GM18502 (cell line): ENCODE data around the gene MYADM.

Experiments
- ATAC-seq: cut with Tn5 transposase; IDR thresholded peaks from one replicate; pipeline ENCODE4 v1.9.1; 2021; ENCODE audit warnings: mild to moderate bottlenecking; ENCODE audit not compliant: unreplicated experiment, poor library complexity

Gene MYADM

DNA sequence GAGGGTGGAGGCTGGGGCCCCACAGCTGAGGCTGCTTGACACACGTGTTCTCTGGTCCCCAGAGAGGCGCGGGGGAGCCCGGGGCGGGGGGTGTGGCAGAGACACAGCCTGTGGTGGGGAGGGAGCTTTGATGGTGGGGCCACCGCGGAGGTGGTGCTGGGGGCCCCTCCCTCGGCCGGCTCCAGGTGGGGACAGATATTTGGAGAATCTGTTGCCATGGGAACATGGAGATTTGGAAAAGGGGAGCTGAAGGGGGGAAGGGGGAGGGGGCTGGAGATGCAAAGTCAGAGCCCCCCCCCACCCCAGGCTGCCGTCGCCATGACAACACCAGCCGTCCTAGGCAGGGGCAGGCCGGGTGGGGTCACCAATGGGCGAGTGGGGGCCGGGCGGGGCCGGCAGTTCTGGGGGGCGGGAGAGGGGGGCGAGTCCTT is 15.6 kb downstream of the MYADM start:
- no peak for ATAC-seq

DNA sequence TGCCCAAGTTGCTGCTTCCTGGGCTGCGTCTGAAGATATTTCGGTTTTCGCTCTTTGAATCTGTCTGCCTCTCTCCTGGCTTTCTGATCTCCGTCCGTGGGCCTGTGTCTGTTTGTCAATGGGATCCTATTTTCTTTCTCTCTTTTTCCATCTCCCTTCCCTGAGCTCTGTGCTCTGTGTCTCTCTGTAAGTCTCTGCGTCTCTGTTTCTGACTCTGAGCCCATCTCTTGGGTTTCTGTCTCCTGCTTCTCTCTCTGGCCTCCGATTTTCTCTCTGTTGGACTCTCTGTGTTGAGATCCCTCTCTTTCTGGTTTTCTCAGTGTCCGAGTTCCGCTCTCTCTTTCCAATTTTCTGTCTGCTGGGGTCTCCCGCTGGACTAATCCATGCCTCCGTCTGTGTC is 16.1 kb downstream of the MYADM start:
- no peak for ATAC-seq

DNA sequence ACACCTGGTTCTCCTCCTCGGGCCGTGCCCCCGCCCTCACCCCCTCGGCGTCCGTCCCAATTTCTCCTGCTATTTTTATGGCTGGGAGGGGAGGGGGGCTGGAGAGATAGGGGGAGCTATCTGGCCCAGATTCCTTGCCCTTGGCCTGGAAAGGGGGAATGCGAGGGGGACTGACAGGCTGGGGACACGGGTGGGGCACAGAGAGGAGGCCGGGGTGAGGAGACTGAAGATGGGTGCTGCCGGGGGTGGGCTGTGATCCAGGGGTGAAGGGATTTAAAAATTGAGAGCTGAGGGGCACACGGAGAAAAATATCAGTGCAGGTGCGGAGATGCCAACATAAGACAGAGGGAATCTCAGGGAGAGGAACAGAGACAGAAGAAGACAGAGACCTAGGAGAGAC is 16.6 kb downstream of the MYADM start:
- no peak for ATAC-seq

DNA sequence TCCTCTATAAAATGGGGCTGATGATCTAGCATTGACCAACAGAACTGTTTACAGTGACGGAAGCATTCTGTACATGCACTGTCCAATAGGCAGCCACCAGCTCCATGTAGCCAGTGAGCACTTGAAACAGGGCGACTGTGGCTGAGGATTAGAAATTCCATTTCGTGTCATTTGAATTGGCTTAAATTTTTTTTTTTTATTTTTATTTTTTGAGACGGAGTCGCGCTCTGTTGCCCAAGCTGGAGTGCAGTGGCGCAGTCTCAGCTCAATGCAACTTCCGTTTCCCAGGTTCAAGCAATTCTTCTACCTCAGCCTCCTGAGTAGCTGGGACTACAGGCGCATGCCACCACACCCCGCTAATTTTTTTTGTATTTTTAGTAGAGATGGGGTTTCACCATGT is 17.4 kb downstream of the MYADM start:
- no peak for ATAC-seq

DNA sequence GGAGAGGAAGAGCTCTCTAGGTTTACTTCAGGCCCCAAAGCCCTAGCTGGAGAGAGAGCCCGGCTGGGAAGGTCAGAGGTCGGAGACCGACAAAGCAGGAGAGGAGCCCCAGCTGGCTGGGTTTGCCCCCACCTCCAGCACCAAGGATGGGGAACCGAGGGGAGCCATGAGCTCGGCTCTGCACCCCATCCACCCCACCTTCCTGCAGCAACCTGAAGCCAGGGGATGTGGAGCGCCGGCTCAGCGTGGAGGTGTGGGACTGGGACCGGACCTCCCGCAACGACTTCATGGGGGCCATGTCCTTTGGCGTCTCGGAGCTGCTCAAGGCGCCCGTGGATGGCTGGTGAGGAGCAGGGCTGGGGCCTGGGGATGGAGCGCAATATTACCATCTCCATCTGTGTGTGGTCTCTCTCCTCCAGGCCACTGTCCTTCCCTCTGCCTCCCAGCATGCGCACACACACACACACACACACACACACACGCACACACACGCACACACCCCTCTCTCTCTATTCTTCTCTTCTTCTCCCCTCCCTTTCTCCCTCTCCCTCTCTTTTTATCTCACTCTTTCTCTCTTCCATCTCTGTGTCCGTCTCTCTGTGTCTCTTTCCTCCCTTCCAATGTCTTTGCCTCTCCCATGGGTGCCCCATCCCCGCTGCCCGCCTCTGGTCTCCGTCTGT is 24.8 kb downstream of the MYADM start:
- no peak for ATAC-seq

DNA sequence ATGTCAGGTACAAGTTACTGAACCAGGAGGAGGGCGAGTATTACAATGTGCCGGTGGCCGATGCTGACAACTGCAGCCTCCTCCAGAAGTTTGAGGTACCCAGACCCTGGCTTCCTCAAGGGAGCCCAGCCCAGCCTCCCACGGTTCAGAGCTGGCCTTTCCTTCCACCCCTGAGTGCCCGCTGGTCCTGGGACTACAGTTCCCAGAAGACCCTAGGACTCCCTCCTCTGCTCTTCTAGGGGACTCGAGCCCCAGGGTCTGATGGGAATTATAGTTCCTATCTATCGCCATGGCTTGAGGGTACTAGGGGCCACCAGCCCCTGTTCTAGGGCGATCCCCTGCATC is 25.3 kb downstream of the MYADM start:
- no peak for ATAC-seq

DNA sequence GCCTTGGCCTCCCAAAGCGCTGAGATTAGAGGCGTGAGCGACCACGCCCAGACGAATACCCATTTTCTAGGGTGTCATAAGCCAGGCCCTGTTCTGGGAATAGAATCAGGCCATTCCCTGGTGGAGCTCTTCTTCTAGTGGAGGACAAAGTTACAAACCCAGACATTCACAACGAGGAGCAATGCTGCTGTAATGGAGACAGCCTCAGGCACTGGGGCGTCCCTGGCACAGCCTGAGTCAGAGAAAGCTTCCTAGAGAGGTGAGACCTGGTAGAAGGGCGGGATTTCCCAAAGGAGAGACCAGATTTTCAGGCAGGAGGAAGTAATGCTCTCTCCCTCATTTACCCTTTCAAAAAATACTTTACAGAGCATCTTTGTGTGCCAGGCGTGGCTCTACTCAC is 27.0 kb downstream of the MYADM start:
- ATAC-seq, result no peak

DNA sequence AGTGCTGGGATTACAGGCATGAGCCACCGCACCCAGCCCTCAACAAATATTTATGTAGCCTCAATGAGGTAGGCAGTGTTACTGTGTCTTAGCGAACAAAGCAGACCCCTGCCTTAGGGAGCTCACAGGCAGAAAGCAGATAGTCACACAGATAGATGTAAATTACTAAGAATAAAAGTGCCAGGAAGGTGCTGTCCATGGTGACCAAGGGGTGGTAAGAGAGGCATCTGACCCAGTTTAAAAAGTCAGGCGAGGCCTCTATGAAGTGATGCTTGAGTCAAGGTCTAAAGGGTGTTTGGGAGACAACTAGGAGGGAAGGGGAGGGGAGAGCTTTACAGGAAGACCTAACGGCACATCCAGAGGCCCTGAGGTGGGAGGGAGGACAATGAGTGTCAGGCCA is 29.0 kb downstream of the MYADM start:
- no peak for ATAC-seq

DNA sequence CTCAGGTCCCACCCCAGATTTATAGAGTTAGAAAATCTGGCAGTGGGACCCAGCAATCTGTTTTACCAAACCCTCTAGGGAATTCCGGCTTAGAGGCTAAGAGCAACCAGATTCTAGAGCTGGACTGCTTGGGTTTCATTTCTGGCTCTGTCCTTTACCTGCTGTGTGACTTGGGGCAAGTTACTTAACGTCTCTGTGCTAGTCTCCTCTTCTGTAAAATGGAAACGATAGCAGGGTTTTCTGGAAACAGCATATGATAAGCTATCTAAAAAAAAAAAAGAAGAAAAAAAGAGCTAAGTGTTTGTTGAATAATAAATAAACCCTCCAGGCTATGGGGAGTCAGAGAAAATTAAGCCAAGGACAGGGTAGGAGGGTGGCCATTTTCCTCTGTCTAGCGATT is 29.8 kb downstream of the MYADM start:
- ATAC-seq, result no peak

DNA sequence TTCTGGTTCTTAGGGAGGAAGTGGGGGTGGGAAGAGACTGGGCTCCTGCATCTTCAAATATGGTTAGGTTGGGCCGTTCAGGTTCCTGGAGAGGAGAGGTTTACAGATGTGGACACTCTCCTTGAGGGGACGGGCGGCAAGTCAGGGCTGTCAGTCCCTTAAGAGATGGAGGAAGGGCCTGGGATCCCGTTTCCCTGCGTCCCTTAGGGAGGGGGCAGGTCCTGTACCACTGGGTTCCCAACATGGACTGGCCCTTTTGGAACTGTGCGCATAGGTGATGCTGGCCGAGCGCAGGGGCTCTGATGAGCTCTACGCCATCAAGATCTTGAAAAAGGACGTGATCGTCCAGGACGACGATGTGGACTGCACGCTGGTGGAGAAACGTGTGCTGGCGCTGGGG is 30.5 kb downstream of the MYADM start:
- ATAC-seq, result no peak

DNA sequence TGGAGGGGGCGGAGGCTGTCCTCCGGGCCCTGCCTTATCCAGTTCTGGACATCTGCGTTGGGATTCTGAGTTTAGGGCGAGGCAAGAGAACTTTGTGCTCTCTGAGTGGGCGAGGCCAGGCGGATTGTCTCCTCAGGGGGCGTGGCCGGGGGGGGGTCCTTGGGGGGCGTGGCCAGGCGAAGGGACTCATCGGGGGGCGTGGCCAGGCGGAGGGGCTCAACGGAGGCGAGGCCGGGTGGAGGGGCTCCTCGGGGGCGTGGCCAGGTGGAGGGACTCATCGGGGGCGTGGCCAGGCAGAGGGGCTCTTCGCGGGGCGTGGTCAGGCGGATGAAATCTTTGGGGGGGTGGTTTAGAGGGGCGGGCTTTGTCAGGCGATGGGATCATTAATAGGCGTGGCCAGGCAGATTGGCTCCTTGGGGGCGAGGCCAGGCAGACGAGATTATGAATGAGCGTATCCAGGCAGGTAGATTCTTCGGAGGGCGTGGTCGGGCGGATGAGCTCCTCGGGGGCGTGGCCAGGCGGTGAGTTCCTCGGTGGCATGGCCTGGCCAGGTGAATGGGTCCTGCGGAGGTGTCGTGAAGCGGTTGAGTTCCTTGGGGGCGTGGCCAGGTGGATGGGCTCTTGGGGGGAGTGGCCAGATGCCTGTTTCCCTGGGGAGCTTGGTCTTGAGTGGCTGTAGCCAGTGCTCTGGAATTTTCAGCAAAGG is 31.1 kb downstream of the MYADM start:
- ATAC-seq, result no peak

DNA sequence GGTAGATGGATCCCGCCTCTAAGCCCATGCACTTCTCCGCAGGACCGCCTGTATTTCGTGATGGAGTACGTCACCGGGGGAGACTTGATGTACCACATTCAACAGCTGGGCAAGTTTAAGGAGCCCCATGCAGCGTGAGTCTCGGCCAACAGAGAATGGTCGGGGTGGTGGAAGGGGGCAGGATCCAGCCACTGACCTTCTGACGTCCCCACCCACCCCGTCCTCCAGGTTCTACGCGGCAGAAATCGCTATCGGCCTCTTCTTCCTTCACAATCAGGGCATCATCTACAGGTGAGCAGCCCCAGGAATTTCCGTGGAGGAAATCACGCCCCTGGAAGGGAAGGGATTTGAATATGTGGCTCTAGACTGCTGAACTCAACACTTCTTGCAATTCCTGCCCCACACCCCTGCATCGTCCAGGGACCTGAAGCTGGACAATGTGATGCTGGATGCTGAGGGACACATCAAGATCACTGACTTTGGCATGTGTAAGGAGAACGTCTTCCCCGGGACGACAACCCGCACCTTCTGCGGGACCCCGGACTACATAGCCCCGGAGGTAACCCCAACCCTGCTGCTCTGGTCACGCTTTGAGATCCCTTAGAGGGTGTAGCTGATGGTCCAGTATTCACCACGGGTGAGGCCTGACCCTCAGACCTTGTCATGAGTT is 32.6 kb downstream of the MYADM start:
- ATAC-seq, result no peak

DNA sequence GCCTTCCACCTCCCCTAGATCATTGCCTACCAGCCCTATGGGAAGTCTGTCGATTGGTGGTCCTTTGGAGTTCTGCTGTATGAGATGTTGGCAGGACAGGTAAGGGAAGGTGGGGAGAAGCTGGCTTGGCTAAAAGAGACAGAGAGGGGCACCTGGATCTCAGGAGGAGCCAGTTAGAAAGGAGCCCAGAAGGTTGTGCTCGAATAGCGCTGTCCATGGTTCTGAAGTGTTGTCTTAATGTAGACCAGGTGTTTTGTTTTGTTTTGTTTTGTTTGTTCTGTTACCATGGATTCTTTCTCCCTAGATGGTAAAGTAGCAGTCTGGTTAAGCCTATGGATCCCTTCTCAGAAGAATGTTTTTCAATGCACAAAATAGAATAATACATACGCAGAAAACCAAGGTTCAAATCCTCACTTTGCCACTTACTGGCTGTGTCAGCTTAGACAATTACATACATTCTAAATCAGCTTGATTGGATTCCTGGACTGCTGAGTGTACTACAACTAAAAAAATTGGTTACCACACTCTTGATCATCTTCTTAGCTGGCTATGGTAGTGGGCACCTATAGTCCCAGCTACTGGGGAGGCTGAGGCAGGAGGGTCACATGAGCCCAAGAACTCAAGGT is 35.5 kb downstream of the MYADM start:
- ATAC-seq, result no peak

DNA sequence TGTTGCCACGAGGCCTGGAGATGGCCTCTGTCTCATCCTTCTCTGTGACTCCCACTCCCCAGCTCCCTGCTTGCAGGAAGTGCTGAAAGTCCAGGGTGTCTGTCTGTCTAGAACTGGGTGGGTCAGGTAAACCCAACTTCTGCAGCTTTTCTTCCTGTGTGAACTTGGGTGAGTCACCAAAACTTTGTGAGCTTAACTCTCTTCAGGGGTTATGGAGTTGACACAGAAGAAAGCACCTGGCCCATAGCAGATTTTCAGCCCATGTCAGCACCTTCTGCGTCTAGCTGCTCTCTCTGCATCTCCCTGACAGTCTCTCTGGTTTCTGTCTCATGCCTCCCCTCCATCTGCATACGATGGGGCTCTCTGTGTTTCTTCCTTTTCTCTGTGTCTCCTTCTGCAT is 37.2 kb downstream of the MYADM start:
- ATAC-seq, result no peak

DNA sequence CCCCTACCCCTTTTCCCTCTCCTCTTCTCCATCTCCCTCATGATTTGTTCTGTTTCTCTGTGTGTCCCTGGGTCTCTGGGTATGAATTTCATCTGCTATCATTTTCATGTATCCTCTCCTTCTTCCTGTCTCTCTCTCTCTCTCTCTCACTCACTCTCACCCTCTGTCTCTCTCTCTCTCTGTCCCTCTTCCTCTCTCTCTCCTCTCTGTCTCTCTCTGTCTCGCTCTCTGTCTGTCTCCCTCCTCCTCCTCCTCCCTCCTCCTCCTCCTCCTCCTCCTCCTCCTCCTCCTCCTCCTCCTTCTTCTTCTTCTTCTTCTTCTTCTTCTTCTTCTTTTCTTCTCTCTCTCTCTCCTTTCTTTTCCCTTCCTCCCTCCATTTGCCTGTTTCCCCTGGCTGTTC is 38.1 kb downstream of the MYADM start:
- no peak for ATAC-seq

DNA sequence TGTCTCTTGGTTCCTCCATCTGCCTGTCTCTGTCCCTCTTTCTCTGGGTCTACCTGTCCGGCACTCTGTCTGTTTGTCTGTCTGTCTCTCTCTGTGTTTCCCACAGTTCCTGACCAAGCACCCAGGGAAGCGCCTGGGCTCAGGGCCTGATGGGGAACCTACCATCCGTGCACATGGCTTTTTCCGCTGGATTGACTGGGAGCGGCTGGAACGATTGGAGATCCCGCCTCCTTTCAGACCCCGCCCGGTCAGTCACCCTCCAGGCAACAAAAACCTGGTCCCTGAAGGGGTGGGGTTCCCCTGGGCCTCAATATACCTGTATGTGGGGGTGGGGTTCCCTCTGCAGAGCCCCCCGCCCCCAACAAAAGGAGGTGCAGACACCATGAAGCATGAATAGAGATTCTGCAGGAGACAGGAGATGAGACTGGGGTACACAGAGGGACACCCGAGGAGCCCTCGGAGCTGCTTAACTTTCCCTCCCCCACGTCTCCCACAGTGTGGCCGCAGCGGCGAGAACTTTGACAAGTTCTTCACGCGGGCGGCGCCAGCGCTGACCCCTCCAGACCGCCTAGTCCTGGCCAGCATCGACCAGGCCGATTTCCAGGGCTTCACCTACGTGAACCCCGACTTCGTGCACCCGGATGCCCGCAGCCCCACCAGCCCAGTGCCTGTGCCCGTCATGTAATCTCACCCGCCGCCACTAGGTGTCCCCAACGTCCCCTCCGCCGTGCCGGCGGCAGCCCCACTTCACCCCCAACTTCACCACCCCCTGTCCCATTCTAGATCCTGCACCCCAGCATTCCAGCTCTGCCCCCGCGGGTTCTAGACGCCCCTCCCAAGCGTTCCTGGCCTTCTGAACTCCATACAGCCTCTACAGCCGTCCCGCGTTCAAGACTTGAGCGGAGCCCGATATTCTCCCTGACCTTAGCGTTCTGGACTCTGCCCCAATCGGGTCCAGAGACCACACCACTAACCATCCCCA is 38.8 kb downstream of the MYADM start:
- ATAC-seq, result no peak

DNA sequence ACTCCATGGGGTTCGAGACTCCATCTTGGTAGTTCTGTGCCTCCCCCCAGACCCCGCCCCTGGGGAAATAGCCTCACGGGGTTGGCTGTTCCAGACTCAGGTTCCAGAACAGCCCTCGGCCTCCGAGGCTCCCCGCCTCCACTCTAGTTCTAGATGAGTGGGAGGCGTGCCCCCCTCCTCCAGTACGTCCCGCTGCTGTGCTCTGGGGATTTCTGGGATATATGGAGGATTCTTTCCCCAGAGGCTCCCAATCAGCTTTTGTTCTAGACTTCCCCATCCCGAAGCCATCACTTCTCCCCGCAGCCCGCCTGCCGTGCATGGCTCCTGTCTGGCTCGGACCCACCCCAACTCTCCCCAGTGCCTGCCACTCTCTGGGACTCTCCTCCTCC is 39.5 kb downstream of the MYADM start:
- no peak for ATAC-seq

DNA sequence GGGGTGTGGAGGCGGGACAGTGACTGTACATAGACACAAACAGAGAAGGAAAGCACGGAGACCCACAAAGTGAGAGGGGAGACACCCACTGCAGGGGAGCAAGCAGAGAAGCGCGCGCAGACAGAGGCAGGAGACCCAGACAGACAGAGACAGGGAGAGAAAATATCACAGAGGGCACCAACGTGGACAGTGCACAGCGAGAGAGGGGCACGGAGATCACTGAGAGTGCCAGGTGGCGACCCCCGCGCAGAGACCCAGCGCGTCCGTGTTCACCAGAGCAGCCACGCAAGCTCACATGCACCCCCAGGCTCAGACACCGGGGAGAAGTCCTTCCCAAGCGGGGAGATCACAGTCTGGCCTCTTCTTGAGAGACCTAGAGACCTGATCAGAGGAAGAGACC is 40.0 kb downstream of the MYADM start:
- ATAC-seq, result no peak

DNA sequence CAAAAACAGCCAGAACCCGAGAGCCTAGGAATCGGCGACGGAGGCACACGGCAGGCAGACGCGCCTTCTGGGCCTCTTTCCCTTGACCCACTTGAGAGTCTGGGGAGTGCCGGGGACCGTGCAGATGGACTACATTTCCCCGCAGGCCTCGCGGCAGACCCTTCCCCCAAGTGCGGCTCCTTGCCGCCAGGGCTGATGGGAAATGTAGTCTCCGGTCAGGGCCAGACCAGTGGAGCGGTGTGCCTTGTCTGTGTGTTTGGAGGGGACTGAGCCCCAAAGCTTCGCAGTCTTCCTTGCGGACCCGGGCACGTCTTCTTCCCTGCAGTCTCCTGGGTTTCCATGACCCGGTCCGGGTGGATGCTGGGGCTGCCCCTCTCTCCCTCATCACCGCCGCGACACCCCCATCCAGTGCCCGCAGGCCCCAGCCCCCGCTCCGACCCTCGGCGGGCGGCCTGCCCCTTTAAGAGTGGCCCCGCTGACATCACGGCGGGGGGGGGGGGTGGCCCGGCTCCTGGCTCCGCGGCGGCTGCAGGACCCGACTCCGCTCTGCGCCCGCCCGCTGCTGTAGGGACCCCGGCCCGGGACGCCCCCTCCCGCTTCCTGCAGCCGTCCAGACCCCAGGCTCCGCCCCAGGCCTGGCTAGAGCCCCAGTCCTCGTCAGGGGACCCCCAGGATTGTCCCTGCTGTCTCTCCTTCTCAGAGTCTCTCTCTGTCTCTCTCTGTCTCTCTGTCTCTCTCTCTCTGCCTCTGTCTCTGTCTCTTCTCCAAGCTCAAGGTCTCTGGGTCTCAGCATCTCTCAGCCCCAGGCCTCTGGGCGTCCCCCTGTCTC is 40.6 kb downstream of the MYADM start:
- no peak for ATAC-seq
